Skin epidermis (tissue), 12 donors: Measurements from ENCODE around the gene HMGXB3.

Experiments
- H3K27ac ChIP-seq, 21 experiments: fragments of 200-600 bp; sonication (generic) in 11 of 21; one replicate each; pipeline ENCODE4 v1.5.0; 2020; ENCODE audit warnings: mild to moderate bottlenecking in 3 of 21, inconsistent platforms in 2 of 21, moderate library complexity in 2 of 21
- H3K4me3 ChIP-seq, 7 experiments: fragments of 200-600 bp; sonication (generic) in 2 of 7; one replicate each; pipeline ENCODE4 v1.5.0; 2020; ENCODE audit warnings: inconsistent platforms in 2 of 7, mild to moderate bottlenecking in 2 of 7, moderate library complexity in 1 of 7

The HMGXB3 gene

GRCh38 chr5:149982505-149982904, 18.0 kb upstream of the HMGXB3 start:
- Histone ChIP-seq H3K4me3 (no peak overlapping the region), H3K27ac (no peak overlapping the region)

GRCh38 chr5:149988126-149988525, 12.4 kb upstream of the HMGXB3 start:
- no peak overlapping the region for H3K27ac ChIP-seq
- no peak overlapping the region for H3K4me3 ChIP-seq

- Histone ChIP-seq H3K4me3 (no peak overlapping the region), H3K27ac (no peak overlapping the region)
These were observed 9.8 kb upstream of the HMGXB3 start for GRCh38 chr5:149990518-149991376.

GRCh38 chr5:149993471-149993870, 7.1 kb upstream of the HMGXB3 start:
- no peak overlapping the region for H3K27ac ChIP-seq
- H3K4me3 ChIP-seq = no peak overlapping the region

- Histone ChIP-seq H3K4me3 (no peak overlapping the region), H3K27ac (peak overlapping the region in 6 of 21 experiments; percentile 0 to 72 (median 44))
These were observed 4.9 kb upstream of the HMGXB3 start for GRCh38 chr5:149995385-149996204.

- Histone ChIP-seq H3K4me3 (no peak overlapping the region), H3K27ac (peak overlapping the region in 8 of 21 experiments; percentile 0 to 72 (median 44))
These were observed 4.2 kb upstream of the HMGXB3 start for GRCh38 chr5:149996205-149996890.

GRCh38 chr5:149998281-149998680, 2.3 kb upstream of the HMGXB3 start:
- Histone ChIP-seq H3K27ac (no peak overlapping the region), H3K4me3 (no peak overlapping the region)

- Histone ChIP-seq H3K4me3 (peak overlapping the region in 4 of 7 experiments; percentile 90 to 97 (median 92)), H3K27ac (peak overlapping the region in 15 of 21 experiments; percentile 85 to 98 (median 95))
These were observed 1.2 kb upstream of the HMGXB3 start for GRCh38 chr5:149999359-149999758.

- Histone ChIP-seq H3K4me3 (peak overlapping the region; percentile 83 to 97 (median 92)), H3K27ac (peak overlapping the region; percentile 78 to 98 (median 94))
These were observed 678 bp upstream of the HMGXB3 start for GRCh38 chr5:149999866-150000255.

- Histone ChIP-seq H3K27ac (peak overlapping the region; percentile 78 to 98 (median 94)), H3K4me3 (peak overlapping the region; percentile 83 to 97 (median 92))
These were observed 586 bp downstream of the HMGXB3 start for GRCh38 chr5:150000990-150001659.

GRCh38 chr5:150001660-150002486, 1.3 kb downstream of the HMGXB3 start:
- Histone ChIP-seq H3K27ac (peak overlapping the region in 20 of 21 experiments; percentile 78 to 98 (median 94)), H3K4me3 (peak overlapping the region; percentile 83 to 97 (median 92))

GRCh38 chr5:150006318-150006717, 5.8 kb downstream of the HMGXB3 start:
- H3K4me3 ChIP-seq = no peak overlapping the region
- H3K27ac ChIP-seq = no peak overlapping the region

GRCh38 chr5:150007050-150007449, 6.5 kb downstream of the HMGXB3 start:
- Histone ChIP-seq H3K27ac (no peak overlapping the region), H3K4me3 (no peak overlapping the region)

- Histone ChIP-seq H3K27ac (no peak overlapping the region), H3K4me3 (no peak overlapping the region)
These were observed 9.3 kb downstream of the HMGXB3 start for GRCh38 chr5:150009671-150010387.

GRCh38 chr5:150013931-150014330, 13.4 kb downstream of the HMGXB3 start:
- H3K4me3 ChIP-seq = no peak overlapping the region
- H3K27ac ChIP-seq = no peak overlapping the region

- H3K27ac ChIP-seq = no peak overlapping the region
- H3K4me3 ChIP-seq = no peak overlapping the region
These were observed 13.9 kb downstream of the HMGXB3 start for GRCh38 chr5:150014456-150014855.

- H3K4me3 ChIP-seq = no peak overlapping the region
- no peak overlapping the region for H3K27ac ChIP-seq
These were observed 14.9 kb downstream of the HMGXB3 start for GRCh38 chr5:150015415-150015814.

GRCh38 chr5:150016537-150016936, 16.0 kb downstream of the HMGXB3 start:
- Histone ChIP-seq H3K4me3 (no peak overlapping the region), H3K27ac (no peak overlapping the region)
